GM19240 (cell line): Measurements from ENCODE around the gene SPATA12.

Experiments
- DNase-seq: peaks from one replicate; pipeline ENCODE4 v3.0.0; 2011; ENCODE audit warnings: low spot score; ENCODE audit not compliant: insufficient read length

Gene SPATA12, protein sequence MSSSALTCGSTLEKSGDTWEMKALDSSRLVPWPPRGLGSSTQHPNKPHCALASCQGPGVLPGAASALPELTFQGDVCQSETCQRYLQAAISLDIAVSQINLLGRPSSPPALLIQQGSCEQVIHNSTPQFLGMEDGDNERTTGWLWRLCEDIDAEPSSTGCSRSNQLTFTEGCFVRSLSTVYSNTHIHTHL

DNA sequence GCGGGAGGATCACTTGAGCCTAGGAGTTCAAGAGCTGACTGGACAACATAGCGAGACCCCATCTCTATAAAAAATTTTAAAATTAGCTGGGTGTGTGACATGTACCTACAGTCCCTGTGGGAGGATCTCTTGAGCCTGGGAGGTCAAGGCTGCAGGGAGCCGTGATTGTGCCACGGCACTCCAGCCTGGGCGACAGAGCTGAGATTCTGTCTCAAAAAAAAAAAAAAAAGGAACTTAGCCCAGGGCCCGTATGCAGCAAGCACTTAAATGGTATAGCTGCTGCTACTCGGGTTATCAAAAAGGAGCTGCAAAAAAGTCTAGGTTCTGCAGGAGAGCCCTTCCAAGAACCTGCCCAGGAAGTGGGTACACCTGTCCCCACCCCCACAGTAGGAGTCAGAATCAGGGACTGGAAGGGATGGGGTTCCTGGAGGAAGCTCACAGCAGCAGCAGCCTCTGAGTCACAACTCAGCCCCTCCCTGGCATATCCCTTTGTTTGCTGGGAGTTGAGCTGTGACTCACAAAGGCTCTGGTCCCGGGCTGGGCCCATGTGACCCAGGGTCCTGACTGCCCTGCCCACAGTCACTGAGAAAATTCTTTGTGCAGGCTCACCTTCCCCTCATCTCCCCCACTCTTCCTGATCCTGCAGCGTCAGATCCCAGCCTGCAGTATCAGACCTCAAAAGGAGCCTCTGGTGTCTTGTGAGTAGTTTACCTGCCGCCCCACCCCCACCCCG, at the start of gene SPATA12:
Gene SPATA12, plus strand, starts transcription at position 576 of the 733 bp plus-strand sequence. CDS start 13,031 bp downstream, outside the sequence.
- no peak for DNase-seq

- no peak for DNase-seq
These were observed 49.4 kb upstream of the SPATA12 start for GRCh38 chr3:57011022-57011421.

DNA sequence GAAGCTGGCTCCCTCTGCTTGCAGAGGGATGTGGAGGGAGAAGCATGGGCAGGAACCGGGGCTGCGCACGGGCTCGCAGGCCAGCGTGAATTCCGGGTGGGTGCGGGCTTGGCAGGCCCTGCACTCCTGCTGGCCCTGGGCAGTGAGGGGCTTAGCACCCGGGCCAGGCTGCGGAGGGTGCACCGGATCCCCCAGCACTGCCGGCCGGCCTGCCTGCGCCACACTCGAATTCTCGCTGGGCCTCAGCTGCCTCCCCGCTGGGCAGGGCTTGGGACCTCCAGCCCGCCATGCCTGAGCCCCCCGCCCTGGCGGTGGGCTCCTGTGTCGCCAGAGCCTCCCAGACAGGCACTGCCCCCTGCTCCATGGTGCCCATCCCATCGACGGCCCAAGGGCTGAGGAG, 47.6 kb upstream of the SPATA12 start:
- no peak for DNase-seq

GRCh38 chr3:57015350-57015729, 45.1 kb upstream of the SPATA12 start:
- no peak for DNase-seq

DNA sequence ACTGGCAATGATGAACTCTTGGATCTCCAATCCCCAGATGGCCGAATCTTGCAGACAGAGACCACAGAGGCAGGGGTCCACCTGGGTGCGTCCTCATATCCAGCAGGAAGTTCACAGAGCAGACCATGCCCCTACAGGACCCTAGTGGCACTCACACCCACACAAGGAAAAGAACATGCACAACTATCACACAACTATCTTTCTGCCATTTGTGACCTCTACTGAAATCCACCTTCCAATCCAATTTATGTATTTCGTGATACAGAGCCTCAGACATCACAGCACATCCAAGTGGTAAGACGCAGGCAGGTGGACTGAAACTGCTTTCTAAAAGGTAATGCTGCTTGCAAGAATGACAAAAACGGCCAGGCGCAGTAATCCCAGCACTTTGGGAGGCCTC, 44.6 kb upstream of the SPATA12 start:
- DNase-seq: no peak

DNA sequence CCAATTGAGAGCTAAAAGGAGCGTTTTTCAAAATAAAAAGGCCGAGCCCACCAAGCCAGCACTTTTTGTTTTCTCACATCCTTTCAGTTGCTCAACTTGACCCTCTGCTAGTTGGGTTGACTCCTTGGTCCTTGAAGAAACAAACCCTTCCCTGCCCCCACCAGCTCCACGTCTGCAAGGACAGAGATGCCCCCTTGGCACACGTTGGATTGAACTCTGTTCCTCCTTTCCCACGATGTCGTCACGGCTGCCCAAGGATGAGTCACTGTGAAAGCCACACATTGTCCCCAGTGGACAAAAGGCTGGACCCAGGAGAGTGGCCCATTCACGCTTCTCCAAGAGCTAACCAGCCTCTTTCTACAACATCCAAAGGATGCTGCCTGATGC, 43.0 kb upstream of the SPATA12 start:
- no peak for DNase-seq

GRCh38 chr3:57018246-57018645, 42.2 kb upstream of the SPATA12 start:
- DNase-seq: no peak

DNA sequence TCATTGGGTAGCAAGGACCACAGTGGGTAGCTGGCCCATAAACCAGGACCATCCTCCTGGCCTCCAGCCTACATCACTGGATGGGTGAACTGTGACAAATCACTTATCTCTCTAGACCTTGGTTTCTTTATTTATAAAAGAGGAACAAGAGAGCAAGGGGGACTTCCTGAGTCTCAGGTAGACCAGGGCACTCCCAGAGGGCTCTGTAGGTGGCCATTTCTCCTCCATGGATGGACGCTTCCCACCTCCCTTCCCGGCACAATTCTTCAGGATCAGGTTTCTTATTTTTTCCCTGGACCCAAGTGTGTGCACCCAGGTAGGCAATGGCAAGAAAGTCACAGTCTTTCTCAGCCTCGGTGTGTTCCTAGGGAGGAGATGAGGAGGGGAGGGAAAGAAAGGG, 41.4 kb upstream of the SPATA12 start:
- no peak for DNase-seq

DNA sequence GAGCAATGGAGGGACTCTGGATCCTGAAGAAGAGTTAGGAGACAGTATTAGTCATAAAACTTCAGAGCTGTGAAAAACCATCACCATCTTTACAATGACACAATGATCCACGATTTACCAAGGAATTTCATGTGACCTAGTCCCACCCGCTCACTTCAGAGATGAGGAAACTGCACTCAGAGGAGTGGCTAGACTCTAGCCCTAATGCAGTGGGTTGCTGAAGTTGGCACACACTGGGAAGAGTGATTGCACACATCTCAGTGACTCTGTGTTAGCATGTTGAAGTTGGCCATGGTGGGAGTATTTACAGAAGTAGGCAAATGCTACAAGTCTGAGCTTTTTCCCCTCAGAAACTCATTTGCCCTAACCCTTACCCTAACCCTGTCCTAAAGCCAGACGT, 35.2 kb upstream of the SPATA12 start:
- DNase-seq: no peak

DNA sequence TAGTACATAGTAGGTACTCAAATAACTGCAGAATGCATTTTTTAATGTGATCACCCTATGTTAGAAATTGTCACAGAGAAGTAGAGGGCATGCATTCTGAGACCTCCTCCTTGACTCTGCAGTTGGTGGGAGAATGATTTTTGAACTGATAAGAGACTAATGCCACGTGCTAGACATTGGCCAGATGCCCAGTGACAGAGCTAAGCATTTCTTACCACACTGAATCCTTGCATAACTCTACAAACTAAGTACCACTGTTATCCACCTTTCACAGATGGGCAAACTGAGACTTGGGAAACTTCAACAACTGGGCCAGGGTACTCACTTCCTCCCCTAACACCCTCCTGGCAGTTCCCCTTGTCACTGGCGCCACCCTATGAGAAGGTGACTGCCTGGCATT, 33.5 kb upstream of the SPATA12 start:
- DNase-seq: no peak

DNA sequence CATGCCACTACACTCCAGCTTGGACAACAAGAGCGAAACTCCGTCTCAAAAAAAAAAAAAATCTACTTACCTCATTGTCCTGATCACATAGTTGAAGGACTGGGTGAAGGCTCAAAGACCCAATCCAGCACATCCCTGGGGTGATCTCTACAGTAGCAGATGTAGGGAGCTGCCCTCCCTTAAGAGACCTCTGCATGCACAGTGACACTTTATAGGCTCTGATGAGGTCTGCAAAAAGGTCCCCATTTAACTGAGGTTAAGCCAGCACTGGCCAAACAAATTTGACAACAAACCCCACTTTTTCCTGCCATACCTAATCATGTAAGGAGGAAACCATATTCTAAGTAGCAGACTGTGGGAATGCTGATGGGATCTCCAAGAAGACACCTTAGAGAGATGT, 31.1 kb upstream of the SPATA12 start:
- DNase-seq: no peak

DNA sequence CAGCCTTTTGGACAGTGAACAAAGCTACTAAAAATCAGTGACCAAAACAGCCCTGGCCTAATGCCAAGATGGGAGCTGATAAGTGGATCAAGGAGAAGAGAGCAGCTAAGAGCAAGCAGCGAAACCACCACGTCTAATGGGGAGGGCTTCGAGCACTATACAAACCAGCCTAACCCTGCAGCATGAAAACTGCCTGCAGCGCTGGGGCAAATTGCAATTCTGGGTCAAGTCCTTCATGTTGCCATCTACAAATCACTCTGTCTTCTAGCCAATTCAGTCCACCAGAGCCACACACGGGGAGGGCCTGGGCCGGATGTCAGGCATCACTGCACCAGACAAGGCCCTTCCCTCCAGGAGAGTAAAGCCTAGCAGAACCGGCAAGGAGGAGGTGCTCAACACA, 30.5 kb upstream of the SPATA12 start:
- no peak for DNase-seq

GRCh38 chr3:57030721-57031120, 29.7 kb upstream of the SPATA12 start:
- no peak for DNase-seq

DNA sequence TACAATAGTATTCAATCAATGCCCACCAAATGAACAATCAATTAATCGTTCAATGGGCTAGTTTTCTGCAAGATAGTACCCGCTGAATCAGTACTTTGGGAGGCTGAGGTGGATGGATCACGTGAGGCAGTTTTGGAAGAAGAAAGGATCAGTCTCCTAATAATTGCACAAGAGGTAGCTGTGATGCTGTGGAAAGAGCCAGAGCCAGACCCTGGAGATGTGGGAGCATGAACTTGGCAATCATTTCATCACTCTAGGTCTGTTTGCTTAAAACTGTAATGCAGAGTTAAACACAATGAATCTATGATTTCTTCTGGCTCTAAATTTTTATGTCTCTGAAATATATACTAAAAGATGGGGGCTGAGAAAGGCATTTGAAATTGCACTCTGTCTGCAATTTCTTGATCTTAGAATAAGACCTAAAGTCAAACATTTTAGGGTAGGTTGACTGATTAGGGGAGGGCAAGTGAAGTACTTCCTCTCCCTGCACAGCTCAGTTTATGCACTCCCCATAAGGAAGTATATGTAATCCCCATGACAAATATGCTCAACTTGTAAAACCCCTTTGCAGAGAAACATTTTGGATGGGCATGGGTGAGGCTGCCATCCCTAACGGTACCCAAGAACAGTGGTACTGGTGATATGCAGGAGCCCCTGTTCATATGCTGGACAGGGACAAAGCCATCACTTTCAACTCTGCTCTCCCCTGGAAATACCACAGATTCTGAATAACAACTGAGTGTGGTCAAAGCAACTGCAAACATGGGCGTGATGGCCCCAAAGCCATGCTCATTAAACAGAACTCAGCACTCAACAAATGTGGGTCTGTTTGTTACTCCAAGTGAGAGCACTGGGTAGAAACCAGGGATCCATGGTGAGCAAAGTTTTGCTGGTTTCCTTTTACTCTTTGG, 28.6 kb upstream of the SPATA12 start:
- DNase-seq: no peak

DNA sequence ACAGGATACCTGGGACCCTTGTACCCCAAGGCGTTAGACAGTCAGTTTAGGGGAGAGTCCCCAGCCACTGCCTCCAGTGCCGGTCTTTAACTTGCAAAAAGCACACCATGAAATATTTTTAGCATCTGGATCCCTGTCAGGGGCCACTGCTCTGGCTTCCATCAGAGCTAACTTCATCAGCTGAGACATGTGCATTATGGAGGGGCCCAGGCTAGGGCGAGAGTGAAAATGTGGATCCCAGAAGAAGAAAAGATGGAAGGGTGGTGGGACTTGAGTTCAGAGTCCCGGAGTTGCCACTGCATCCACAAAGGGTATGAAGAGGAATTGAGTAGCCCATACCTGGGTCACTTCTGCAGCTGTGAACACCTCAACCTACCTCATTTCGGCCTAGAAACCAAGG, 23.5 kb upstream of the SPATA12 start:
- DNase-seq: no peak

GRCh38 chr3:57038466-57039164, 21.8 kb upstream of the SPATA12 start:
- no peak for DNase-seq

- DNase-seq: no peak
These were observed 18.8 kb upstream of the SPATA12 start for GRCh38 chr3:57041674-57042073.

GRCh38 chr3:57043518-57043917, 16.9 kb upstream of the SPATA12 start:
- no peak for DNase-seq

GRCh38 chr3:57046101-57046765, 14.2 kb upstream of the SPATA12 start:
- no peak for DNase-seq

DNA sequence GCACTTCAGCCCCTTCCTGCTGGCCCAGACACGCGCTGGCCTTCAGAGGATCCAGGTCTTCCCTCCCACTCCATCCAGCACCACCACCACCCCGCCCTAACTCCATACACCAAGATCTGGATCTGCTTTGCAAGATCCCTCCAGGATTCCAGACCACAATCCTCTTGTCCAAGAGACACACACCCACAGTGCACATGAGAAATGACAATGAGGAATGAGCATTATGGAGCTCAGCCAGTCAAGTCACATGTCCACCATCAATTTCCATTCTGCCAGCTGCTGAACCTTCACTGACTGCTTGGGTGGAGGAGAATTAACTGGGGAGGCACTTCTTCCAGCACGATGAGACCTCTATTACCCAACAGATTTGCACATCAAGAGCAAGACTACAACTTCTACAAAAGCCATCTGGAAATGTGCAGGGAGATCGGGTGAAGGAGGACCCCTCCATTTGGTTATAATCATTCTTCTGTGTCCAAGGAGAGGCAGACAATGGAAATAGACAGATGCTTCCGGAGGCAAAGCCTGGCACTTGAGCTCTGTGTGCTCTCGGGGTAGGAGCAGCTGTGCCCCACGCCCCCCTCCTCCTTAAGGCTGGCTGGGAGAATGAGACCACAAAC, 12.3 kb upstream of the SPATA12 start:
- no peak for DNase-seq

DNA sequence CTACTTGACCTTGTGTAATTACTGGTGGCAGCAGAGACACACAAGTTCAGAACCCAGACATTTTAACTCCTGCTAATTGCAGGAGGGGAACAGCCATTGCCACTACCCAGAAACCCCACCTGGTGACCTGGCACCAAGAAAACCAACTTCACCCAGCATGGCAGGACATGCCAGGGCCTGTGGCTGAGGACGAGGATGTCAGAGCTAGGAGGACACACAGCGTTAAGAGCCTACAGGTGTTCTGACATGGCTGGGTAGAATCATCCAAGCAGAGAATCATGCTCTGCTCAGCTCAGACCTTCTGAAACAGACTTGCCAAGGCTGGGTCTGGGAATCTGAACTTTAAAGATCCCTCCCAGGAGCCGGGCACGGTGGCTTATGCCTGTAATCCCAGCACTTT, 11.7 kb upstream of the SPATA12 start:
- no peak for DNase-seq
